SH-SY5Y (cell line): ENCODE results near the gene BABAM2.

Experiments
- GATA2 ChIP-seq: IDR thresholded peaks from 2 replicates; pipeline ENCODE4 v1.6.1; 2011; ENCODE audit warnings: mild to moderate bottlenecking, low read depth, low read length
- GATA3 ChIP-seq: IDR thresholded peaks from 2 replicates; pipeline ENCODE4 v1.6.1; 2011; ENCODE audit warnings: low read depth, mild to moderate bottlenecking, low read length, moderate library complexity

The BABAM2 gene

GRCh38 chr2:28361991-28362710 is 471.6 kb downstream of the BABAM2 start:
- no peak for TF ChIP-seq GATA2
- no peak for TF ChIP-seq GATA3

GRCh38 chr2:28362991-28363521 is 472.5 kb downstream of the BABAM2 start:
- TF ChIP-seq GATA3 = no peak
- TF ChIP-seq GATA2 = no peak

- TF ChIP-seq GATA2 (no peak), GATA3 (no peak)
Observed at GRCh38 chr2:28363686-28364280, 473.3 kb downstream of the BABAM2 start.

GRCh38 chr2:28364610-28365009 is 474.1 kb downstream of the BABAM2 start:
- TF ChIP-seq GATA3 (no peak), GATA2 (no peak)

GRCh38 chr2:28365158-28365557 is 474.6 kb downstream of the BABAM2 start:
- no peak for TF ChIP-seq GATA3
- no peak for TF ChIP-seq GATA2

GRCh38 chr2:28366149-28366495 is 475.6 kb downstream of the BABAM2 start:
- TF ChIP-seq GATA2 (no peak), GATA3 (no peak)

GRCh38 chr2:28366496-28367282 is 476.2 kb downstream of the BABAM2 start:
- TF ChIP-seq GATA2 (peak; percentile 79), GATA3 (no peak)

GRCh38 chr2:28367667-28368356 is 477.3 kb downstream of the BABAM2 start:
- TF ChIP-seq GATA3 (no peak), GATA2 (no peak)

- TF ChIP-seq GATA2 = no peak
- TF ChIP-seq GATA3 = no peak
Observed at GRCh38 chr2:28368357-28368798, 477.8 kb downstream of the BABAM2 start.

GRCh38 chr2:28369358-28369757 is 478.8 kb downstream of the BABAM2 start:
- TF ChIP-seq GATA2 = no peak
- TF ChIP-seq GATA3 = no peak

GRCh38 chr2:28370354-28370753 is 479.8 kb downstream of the BABAM2 start:
- TF ChIP-seq GATA2 (no peak), GATA3 (no peak)

GRCh38 chr2:28373854-28374253 is 483.3 kb downstream of the BABAM2 start:
- TF ChIP-seq GATA2 (no peak), GATA3 (no peak)

- TF ChIP-seq GATA3 (no peak), GATA2 (no peak)
Observed at GRCh38 chr2:28374331-28374730, 483.8 kb downstream of the BABAM2 start.

GRCh38 chr2:28375236-28375635 is 484.7 kb downstream of the BABAM2 start:
- no peak for TF ChIP-seq GATA3
- TF ChIP-seq GATA2 = no peak

GRCh38 chr2:28375742-28376631 is 485.5 kb downstream of the BABAM2 start:
- TF ChIP-seq GATA3 (no peak), GATA2 (no peak)
